ELR (cell line): ENCODE data around the gene MYLK4.
A peak's percentile ranks its signal among the peaks of the same experiment; 100 is the strongest.

ENCODE experiments used
- DNase-seq: peaks from one replicate; pipeline ENCODE4 v3.0.0-alpha.2; 2015; ENCODE audit warnings: low read depth

MYLK4 gene

DNA sequence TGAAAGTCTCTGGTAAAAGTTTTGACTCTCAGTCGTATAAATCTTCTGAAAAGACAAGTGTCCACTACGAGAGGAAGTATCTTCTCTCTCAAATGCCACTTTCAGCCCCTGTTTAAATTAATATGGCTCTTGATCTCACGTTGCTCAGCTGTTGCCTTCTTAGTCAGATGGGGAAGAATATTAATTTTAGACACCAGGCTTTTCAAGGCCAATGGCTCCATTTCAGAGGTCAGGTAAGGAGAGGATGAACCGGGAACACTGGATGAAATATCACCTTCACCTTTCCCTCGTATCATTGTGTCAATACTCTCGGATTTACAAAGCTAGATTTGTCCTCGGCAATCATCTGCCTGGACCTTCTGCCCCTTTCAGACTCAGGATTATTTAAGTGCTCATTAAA is at the start of gene MYLK4:
MYLK4 (minus strand) TSS at position 91 of the 400 bp plus-strand sequence. CDS start 1,628 bp downstream, outside the sequence.
- no peak for DNase-seq

DNA sequence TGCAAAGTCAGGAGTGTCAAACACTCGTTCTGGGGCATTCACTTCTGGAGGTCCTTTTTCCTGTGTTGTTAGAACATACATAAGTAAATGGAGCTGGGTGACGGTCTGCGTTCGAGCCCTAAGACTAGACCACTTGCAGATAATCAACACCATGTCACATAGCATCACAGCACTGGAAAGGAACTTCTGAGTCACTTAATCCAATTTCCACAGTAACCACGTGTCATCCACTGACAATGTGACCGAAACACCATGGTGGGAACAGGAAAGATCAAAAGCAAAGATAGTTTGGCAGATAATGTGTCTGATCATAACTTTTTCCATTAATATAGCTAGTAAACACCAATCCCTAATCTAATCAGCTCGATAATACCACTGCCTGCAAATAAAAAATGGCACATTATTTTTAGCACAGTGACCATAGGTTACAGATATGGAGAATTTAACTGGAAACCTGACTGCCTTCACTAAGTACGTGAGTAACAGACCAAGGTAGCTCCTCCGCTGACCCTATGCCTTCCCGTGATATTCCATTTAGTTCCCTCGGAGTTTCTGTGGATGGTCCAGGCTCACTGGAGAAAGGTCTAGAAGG is 49.3 kb upstream of the MYLK4 start:
- no peak for DNase-seq

DNA sequence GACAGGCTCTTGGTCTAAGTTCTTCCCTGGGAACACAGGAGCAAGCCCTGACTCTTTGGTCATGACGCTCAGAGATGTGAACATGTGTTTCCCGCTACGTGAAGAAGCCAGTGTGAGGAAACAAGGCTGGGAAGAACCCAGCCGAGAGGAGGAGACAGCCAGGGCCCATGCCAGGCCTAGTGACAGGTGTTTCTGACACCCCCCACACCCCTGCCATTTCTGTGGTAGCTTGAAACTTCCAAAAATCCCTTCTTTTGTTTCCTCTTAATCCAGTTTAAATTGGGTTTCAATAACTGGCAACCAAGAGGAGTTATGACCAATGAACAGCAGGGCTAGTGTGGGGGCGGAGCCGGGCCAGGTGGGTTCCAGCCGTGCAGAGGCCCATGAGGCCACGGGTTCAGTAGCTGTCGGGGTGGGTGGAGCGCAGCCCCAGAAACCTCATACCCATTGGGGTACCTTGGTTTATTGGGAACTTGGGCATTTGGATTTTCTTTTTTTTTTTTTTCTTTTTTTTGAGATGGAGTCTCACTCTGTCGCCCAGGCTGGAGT is 47.9 kb upstream of the MYLK4 start:
- DNase-seq, result no peak

DNA sequence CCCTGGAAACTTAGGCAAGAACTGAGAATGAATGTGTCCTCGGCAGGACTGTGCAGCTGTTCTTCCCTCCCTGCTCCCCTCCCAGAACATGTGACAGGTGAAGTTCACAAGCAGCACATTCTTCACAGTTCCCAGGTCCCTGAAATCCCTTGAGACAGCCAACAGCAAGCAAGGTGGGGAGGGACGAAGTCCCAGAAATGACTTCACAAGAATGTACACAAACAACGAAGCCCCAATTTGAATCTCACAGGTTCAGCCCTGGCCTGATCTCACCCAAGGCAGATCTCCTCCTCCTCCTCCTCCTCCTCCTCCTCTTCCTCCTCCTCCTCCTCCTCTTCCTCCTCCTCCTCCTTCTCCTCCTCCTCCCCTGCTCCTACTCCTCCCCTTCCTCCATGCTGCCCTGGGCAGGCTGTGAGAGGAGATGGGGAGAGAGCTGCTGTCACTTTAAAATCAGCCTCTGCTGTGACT is 46.9 kb upstream of the MYLK4 start:
- DNase-seq, result no peak

DNA sequence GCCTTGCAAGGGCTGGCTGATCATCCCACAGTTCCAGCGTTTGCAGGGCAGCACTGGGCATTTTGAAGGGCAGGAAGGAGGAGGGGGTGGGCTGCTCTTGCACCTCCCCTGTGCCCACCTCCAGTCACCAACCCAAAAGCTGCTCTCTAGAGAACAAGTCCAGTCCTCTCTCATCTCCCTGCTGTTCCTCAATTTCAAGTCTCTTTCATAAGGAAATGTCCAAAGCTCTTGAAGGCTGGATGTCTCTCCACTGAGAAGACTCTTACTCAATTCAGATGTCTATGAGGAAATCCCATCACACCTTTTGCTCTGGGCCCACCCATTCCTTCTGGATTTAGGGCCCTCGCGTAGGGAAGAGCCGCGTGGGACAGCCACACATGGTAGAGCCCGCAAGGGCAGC is 46.1 kb upstream of the MYLK4 start:
- DNase-seq, result no peak

DNA sequence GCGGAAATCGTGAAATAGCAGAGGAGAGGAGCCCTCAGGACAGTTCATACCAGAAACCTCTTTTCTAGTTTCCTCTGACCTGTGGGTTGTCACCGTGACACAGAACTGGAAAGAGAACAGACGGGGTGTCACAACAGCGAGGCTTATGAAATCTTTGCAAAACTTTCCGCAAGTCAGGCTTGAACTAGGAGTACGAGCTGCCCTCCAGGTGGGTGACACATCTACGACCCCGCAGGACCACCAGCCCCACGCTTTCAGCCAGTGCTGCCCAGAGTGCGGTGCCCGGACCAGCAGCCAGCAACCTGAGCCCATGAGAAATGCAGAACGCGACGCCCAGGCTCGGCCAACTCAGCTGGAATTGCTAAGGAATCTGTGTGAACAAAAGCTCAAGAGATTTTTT is 45.2 kb upstream of the MYLK4 start:
- DNase-seq, result no peak

DNA sequence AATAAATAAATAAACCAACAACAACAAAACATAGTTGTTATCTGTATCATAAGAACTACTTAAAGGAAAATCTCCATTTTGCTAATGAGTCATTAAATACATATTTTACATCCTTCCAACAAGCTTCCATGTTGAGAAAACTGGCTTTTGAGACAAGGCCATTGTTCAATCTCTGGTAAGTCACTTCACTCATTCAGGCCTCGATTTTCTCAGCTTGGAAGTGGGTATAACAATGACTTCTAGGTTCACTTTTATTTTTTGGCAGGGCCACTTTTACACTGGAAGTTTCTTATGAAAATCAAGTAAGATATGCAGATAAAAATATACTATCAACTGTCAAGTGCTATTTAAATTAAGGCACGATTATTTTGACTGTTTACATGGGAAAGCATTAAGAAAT is 44.4 kb upstream of the MYLK4 start:
- no peak for DNase-seq

DNA sequence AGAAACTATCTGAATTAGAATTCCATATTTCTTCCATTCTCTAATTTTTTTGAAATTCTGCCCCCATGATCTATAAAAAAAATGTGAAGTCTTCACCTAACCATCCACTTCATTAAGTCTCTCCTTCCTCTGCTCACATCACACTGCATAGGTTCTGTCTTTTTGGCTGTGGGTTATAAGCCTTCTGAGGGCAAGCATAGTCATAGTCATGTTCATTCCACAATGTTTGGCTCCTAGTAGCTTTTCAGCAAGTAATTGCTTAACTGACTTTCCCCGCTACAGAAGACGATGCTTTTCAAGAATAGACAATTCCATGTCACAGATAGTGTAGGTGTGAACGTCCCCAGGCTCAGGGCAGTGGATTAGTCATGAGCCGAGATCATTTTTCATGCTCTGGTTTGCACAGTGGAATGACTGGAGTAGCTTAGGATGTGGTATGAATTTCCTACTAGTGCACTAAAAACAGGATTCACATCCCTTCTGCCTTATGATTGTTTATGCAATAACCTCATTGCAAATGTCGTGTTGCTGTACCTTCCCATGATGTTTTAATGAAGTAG is 43.5 kb upstream of the MYLK4 start:
- DNase-seq, result peak; percentile 48

DNA sequence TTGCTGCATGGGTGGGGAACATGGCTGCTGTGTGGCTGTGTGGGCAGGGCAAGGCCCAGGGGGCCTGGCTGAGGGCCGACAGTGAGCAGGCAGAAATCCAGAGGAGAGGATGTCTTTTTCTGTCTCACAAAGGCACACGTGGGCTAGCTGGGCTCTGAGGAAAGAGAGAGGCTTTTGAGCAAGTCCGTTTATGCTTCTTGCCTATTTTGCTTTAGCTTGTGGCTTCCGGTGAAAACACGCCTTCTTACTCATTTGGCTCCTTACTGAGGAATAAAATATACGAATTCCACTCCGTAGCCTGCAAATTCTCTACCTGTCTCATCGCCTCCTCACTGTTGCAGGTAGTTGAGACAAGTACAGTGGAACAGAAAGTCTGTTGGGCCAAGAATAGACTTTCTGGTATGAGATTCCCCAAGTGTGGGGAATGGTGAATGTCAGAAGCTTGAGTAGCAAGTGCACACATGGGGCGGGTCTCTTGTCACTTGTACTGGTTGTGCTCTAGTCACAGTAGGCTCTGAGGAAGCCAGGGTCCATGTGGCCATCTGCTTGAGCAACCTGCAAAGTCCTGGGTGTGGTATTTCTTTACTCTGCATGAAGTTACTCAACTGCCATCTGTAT is 42.9 kb upstream of the MYLK4 start:
- DNase-seq, result no peak

DNA sequence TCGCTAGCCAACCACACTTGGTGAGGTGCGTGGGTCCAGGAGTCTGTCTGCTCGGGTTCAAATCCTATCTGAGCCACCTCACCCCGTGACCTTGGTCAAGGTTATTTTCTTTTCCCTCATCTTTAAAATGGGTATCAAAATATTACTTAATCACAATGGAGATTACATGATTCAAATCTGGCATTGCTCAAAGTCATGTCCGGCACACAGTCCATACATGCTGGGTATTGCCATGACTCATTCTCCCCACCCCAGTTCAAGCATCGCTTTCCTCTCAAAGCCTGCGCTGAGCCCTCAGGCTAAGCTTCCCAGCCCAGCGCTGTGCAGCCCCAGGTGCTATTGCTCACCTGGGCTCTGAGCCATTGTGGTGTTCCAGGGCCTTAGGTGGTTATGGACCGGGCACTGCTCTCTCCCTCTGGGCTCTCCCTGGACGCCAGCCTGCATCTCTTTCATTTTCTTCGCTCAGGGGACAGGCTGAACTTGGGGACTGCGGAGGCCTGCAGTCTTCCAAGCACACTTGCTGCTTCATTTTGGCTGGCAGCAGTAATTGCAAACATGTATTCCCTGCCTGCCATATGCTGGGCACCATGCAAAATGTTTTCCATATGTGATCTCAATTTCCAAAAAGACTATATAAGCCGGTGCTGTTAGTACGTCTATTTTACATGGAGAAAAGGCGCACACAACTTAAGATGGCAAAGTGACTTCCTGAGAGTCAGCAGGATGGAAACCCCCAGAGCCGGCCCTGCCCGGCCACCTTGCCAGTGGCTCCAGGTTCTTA is 41.8 kb upstream of the MYLK4 start:
- DNase-seq, result peak; percentile 67

DNA sequence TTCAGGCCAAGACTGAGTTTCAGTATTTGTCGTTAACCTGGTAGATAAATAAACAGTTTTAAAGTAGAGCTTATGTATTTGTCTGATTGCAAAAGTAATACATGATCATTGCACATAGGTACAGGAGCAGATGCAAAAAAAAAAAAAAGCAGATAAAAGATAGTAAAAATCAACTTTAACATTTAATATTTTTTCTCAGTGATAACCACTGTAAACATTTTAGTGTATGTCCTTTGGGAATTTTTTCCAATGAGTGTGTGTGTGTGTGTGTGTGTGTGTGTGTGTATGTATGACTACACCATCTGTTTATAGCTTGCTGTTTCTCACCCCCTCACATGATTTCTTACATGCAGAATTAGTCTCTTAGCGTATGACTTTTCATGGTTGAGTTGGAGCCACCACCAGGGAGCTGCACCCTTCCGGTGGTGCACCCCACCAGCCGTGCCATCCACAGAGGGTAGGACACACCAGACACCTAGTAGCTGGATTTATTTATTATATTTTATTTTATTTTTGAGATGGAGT is 40.8 kb upstream of the MYLK4 start:
- DNase-seq, result peak; percentile 22

DNA sequence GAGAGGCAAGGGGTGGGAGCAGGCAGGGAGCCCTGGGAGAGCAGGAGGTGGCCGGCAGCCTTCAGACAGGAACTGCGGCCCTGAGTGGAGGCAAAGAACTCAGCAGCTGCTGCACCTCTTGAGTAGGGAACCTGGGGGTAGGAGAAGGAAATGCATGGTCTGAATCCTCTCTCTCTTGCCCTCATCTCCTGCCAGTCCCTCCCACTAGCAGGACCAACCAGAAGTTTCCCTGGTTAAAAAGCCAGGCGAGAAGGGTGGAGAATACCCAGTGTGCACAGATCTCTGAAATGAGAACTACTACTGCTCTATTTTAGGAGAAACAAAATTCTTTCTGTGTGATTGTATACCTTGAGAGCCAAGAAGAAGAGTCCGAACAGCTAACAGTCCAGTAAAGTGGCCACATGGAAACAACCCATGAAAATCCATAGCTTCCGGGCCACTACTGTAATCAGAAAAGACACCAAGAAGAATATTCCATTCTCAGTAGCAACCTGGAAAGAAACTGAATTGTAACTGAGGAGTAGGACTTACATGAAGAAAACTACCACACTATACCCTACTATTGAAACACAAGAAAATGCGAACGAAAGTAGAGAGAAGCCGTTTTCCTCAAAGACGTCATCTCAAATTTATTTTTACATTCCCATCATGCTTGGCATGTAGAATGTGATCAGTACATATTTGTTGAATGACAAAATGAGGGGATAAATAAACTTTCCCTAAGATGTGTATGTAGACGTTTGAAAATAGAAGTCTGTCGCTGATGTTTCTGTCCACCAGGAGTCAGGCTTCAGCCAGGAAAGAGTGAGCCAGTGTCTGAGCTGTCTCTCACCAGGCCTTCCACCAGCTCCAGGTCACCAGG is 40.1 kb upstream of the MYLK4 start:
- peak; percentile 90 for DNase-seq

DNA sequence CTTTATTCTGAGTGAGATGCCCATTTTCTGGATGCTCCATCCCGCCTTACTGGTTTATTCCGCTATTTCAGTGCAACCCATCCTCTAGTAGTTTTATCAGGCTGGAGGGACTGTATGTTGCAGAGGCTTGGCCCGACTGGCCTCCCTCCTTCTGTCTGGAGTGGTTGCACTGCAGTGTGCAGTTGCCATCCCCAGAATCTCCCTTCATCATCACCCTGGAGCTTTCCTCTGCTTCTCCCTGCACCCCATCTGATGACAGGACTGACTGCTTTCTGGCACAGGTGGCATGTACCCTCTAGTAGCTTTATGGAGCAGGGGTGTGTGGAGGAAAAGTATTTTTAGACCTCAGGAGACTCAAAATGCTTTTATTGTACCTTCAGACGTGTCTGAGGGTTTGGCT is 35.5 kb upstream of the MYLK4 start:
- DNase-seq, result no peak

DNA sequence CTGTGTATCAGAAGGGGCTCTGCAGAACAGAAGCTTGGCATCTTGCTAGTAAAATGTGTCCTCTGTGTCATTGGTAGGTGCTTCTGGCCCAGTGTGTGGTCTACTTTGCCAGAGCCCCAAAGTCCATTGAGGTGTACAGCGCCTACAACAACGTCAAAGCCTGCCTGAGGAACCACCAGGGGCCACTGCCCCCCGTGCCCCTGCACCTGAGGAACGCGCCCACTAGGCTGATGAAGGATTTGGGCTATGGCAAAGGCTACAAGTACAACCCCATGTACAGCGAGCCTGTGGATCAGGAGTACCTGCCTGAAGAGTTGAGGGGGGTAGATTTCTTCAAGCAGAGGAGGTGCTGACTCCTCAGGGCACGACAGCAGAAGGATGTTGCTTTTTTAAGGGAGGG is 34.2 kb upstream of the MYLK4 start:
- DNase-seq, result no peak

DNA sequence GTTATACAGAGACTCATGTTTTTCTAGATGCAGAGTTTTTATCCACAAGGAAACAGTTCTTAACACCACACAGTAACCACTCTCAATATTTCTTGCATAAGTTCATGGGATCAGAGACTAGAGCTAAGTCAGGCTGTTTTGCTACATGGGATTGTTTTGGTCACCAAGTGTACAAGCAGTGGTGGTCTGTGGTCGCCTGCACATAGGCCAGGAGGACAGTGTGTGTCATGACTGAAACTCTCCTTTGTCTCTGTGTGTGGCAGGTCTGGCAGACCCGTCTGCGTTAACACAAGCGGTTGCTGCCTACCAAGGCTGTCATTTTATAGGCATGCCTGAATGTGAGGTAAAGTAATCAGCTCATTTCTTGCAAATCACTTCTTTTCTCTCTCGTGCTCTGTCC is 33.3 kb upstream of the MYLK4 start:
- DNase-seq, result no peak

DNA sequence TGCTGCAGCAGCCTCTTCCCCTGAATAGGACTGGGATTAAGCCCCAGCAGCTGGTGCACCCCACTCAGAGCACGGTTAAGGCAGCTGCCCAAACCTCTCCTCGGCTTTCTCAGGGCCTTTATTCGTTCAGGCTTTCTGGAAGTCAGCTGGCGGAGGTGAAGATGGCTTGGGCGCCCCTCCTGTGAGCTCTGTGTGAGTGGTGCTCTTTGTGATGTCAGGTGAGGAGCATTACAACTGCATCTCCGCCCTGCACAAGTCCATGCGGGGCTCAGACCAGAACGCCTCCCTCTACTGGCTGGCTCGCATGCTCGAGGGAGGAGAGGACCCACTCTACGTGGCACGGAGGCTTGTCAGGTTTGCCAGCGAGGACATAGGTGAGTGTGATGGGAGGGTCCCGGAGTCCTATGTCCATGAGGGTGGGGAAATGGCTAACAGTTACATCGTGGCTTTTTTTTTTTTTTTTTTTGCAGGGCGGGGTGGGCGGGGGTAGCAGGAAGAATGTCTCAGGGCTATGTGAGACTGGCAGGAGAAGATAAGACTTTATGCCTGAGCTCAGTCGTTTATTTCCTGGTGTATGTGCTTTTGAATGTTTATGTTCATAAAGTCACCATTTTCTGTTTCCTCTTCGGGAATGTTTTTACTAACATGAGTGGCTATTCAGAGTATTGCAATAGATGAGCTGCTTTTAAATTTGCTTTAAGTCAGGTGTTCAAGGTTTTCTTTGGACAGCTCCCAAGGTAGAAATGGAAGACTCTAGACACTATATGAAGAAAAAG is 32.7 kb upstream of the MYLK4 start:
- DNase-seq, result no peak

DNA sequence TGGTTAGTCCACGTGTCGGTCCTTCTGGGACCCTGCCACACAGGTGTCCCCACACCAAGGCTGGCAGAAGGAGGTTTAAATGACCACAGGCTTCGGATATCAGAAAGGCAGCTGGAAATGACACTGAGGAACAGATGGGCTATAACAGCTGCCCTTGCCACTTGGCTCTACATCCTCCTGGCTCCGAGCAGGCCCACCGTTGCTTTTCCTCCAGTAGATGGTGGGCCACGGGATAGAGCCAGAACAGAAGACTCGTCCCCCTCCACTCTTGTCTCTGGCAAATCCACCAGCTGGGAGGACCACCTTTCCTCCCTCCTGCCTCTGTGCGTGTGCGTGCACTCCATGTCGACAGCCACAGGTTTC is 32.1 kb upstream of the MYLK4 start:
- no peak for DNase-seq

DNA sequence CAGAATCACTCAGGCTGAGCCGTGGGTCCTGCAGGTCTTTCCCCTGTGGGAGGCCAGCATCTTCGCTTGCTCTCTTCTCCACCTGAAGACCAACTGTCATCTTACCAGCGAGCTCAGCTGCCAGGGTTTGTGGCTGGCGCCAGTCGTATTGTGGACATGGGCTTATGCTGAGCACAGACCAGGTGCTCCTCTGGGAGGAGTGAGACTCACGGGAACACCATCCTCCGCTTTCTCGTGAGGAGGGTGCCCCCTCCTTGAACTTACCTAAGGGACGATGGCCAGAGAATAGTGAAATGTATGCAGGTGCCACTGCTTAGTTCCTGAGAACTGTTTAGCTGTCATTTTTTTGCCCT is 31.6 kb upstream of the MYLK4 start:
- DNase-seq, result no peak

DNA sequence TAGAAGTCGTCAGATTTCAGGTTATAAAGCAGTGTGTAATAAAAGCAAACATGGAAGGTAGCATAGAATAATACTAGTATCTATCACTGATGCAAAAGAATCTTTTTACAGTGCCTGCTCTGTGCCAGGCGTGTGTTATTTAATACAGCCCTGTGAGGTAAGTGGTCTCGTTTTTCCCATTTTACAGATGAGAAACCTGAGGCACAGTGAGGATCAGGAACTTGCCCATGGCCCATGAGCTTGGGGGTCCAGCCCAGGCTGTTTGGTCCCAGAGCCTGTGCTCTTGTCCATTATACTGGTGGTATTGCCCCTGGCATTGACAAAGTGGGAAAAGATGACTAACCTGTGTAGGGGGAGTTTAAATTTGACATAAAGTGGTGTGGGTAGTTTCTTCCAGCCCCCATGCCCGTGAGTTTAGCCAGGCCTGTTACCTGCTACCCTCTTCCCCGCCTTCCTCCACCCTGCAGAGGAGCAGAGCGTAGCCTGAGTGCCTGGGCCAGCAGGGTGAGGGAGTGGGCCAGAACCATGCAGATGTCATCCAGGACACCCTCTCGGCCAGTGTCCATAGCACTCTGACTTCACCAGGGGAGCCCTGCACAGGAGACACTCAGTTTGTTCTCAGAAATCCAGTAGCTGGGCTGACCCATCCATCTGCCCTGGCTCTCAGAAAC is 31.1 kb upstream of the MYLK4 start:
- no peak for DNase-seq

DNA sequence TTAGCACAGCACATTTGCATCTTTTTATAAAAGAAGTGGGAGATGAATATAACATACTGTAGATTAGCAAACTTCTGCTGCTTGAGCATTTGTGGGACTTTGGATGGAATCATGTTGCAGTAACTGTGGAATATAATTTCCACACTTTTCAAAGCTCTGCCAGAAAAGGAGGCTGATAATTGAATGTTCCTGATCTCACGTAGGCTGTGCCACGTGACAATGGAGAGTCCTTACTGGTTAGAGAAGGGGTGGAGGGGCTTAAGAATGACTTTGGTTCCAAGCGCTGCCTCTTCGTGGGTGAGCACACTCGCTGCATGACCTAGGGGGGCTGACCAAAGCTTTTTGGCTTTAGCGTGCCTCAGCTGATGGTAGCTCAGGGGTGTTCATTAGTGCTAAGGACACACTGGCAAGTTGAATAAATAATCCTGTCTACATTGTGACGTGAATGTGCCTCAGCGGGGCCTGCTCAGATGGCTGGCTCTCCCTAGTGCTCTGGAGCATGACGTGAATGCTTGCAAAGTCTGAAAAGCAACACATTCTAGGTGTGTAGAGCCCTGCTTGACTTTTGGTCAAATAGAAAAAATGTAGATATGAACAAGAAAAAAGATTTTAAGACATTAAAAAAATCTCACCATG is 29.5 kb upstream of the MYLK4 start:
- DNase-seq, result no peak
